ENCODE results near the gene HEBP1.

Gene HEBP1

GRCh38 chr12:13023811-13024530 lies 23.9 kb upstream of the HEBP1 start:
- no peak for DNase-seq

- no peak for DNase-seq
Measured at GRCh38 chr12:13022851-13023271, 22.8 kb upstream of the HEBP1 start.

- no peak for DNase-seq
Measured at GRCh38 chr12:13011098-13011497, 11.0 kb upstream of the HEBP1 start.

- no peak for DNase-seq
Measured at GRCh38 chr12:13008741-13009380, 8.8 kb upstream of the HEBP1 start.

DNA sequence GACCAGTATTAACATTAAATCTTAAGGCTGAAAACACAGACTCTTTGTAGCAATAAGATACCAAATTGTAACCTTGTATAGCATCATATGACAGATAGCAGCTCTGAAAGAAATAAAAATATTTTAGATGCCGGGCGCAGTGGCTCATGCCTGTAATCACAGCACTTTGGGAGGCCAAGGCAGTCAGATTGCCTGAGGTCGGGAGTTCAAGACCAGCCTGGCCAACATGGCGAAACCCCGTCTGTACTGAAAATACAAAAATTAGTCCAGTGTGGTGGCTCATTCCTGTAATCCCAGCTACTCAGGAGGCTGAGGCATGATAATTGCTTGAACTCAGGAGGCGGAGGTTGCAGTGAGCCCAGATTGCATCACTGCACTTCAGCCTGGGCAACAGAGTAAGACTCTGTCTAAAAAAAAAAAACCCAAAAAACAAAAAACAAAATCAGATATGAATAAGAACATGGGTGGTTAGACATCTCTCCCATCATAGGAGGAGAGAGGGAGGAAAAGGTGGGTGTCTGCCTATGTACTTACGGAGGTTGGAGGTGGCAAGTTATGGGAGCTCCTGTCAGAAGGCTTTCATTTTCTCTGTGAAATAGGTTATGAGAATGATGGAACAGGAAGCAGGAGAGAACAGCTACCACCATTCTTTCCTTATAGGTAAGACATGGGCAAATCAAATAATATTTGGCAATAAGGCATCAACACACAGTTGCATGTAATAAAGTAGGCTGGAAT lies 7.6 kb upstream of the HEBP1 start:
- DNase-seq, result no peak

DNA sequence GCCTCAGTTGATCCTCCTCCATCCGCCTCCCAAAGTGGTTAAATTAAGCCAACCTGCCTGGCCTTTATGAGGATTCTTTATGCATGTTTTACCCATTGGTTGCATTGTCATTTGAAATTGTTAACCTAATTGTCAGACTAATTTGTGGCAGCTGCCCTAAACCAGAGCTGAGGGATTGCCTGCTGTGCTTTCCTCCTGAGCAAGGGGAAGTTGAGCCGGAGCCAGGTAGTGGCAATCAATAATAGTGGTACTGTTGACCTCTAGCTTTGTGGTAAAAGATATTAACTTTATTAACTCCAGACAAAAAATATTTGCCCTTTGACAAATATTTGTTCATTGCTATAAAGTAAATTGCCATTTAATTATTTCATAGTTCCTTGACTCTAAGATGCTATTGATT lies 5.6 kb upstream of the HEBP1 start:
- peak; percentile 19 to 66 for DNase-seq

DNA sequence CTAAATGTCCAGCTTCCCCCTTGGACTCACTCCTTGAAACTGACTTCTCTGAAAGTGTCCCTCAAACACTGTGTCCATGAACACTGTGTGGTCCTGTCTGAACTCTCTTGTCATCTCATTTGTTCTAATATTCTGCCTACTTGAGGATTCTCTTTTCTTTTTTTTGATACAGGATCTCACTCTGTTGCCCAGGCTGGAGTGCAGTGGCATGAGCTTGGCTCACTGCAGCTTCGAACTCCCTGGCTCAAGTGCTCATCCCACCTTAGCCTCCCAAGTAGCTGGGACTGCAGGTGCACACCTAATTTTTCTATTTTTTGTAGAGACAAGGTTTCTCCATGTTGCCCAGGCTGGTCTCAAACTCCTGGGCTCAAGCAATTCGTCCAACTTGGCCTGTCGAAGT lies 4.9 kb upstream of the HEBP1 start:
- DNase-seq, result no peak

- DNase-seq, result no peak
Measured at GRCh38 chr12:13004361-13004760, 4.3 kb upstream of the HEBP1 start.

DNA sequence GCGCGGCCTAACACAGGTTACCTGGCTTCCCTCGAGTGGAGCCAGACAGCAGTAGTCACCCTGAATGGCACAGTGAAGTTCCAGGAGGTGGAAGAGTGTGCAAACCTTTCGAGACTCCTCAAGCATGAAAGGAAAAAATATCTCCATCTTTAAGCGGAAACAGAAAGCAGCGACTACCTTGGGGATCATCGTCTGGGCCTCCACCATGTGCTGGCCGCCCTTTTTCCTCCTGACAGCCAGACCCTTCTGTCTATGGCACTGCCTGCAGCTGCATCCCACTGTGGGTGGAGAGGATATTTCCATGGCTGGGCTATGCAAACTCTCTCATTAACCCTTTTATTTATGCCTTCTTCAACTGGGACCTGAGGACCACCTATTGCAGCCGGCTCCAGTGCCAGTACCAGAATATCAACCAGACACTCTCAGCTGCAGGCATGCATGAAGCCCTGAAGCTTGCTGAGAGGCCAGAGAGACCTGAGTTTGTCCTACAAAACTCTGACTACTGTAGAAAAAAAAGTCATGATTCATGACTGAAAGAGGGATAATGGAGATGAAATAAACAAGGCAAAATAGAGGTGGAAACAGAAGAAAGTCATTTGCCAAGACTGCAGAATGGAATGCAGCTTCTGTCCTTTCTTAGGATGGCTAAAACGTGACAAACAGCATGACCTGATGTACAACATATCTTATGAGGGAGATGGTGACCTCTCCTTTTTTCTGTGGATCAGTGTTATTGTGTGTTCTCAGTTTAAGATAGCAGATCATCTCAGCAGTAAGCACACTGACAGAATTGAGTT lies 2.4 kb upstream of the HEBP1 start:
- no peak for DNase-seq

GRCh38 chr12:13001775-13002040 lies 1.6 kb upstream of the HEBP1 start:
- DNase-seq, result no peak

GRCh38 chr12:13000925-13001774 lies 1.1 kb upstream of the HEBP1 start:
- peak; percentile 49 to 50 for DNase-seq

DNA sequence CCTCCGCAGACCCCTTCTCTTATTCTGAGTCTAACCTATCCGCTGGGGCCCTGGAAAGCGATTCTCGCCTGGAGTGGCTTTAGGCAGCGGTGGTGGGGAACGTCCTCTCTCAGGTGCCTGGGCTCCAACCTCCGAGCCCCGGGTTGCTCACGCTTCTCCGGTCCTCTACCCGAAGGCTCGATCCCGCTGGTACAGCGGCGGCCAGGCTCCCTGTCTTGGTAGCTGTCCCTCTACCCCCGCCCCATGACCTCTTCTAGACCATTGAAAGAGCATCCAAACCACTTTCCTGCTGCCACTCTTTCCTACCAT lies 505 bp upstream of the HEBP1 start:
- DNase-seq, result peak; percentile 51 to 57

- DNase-seq, result peak in 1 of 2 experiments; percentile 53
Measured at GRCh38 chr12:12999271-12999958, 650 bp downstream of the HEBP1 start.

GRCh38 chr12:12998248-12998647 lies 1.8 kb downstream of the HEBP1 start:
- no peak for DNase-seq

DNA sequence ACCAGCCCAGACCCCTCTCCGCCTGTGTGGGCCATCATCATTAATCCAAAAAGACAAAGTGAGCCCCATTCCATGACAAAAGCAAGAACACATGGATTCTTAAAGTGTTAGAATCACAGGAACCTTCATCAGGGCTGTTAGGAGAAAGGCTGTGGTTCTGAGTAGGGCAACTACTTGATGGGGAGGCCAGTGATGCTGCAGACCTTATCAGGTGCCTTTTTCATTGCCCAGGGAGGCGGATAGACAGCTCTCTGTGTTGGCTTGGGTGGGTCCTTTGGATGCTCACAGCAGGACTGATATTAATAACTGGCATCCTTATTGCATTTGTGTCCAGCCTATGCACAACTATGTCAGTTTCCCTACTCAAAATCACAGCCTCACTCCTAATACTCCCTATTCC lies 2.3 kb downstream of the HEBP1 start:
- DNase-seq, result no peak

DNA sequence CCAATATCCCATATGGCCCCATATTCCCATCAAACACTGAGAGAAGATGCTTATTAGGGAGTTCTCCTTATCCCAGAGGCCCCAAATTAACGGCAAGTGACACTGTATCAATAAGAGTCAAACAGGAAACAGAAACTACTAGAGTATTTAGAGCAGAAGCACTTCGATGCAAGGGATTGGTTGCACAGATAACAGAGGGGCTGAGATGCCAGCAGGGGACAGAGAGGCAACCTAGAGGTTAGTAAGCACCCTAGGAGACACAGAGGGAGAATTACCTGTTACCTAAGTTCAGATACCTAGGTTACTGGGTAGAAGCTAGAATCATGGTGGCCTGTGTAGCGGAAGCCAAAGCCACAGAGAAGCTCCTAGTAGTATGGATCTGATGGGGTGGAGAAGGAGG lies 2.9 kb downstream of the HEBP1 start:
- no peak for DNase-seq

GRCh38 chr12:12996209-12996608 lies 3.9 kb downstream of the HEBP1 start:
- no peak for DNase-seq

DNA sequence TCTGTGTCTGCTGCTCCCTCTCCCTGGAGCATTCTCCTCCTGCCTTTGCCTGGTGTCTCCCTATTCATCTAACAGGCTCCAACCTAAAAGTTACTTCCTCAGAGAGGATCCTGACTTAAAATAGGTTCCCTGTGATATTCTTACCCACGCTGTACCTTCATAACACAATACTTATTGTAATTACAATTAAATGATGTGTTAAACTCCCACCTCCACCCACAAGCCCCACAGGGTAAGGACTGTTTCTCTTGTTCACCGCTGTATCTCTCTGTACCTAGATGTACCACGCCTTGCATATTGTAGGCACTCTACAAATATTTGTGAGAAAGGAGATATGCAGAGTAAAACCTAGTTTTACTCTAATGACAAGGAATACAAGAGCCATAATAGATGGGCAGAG lies 5.0 kb downstream of the HEBP1 start:
- DNase-seq, result no peak

DNA sequence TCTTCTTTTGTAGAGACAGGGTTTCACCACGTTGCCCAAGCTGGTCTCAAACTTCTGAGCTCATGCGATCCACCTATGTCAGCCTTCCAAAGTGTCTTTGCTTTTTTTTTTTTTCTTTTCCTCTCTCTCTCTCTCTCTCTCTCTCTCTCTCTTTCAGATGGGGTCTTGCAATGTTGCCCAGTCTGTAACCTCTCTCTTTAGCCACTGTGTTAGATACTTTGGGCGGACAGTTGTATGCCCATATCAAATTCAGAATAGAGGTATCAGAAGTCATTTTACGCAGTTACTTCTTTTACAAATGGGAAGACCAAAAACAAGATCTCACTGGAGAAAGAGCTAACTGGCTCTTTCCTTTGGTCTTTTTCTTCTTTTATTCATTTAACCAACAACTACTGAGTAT lies 6.7 kb downstream of the HEBP1 start:
- DNase-seq, result no peak

GRCh38 chr12:12992418-12993130 lies 7.5 kb downstream of the HEBP1 start:
- DNase-seq, result no peak

DNA sequence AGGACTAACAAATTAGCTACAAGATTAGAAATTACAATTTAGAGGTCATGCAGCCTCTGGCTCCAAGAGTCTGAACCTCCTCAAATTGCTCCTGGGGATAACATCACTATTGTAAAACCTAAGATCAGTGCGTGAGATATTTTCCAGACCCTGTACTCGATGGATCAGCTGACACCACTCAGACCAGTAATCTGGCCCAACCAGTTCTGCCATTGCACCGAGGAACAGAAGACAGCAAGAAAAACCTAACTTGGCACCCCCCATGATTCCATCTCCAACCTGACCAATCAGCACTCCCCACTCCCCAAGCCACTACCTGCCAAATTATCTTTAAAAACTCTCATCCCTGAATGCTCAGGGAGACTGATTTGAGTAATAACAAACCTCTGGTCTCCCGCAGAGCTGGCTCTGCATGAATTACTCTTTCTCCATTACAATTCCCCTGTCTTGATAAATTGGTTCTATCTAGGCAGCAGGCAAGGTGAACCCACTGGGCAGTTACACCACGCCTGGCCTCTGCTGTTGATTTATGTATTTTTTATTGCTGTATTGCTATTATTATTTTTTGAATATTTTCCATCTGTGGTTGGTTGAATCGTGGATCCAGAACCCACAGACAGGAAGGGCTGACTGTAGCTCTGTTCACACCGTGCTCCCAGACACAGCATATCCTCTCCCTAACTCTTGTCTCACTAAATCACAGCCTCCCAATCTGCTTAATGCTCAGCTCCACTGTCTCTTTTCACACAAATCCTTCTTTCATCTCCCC lies 9.2 kb downstream of the HEBP1 start:
- no peak for DNase-seq
